HL-60 (cell line): Measurements from ENCODE around the gene PRDX6.

Source experiments
- DNase-seq, 2 experiments: peaks; one replicate each; pipeline ENCODE4 v3.0.0-alpha.2; 2010 to 2020; ENCODE audit warnings: low read depth in 1 of 2, low spot score in 1 of 2
- H3K27ac ChIP-seq: fragments of 250-450 bp; sonication (Bioruptor Pico); replicated peaks from 2 replicates; pipeline ENCODE4 v1.5.1; 2020; ENCODE audit warnings: mild to moderate bottlenecking, moderate library complexity
- H3K27me3 ChIP-seq: fragments of 250-450 bp; sonication (Bioruptor Pico); 2 replicates; pipeline ENCODE4 v1.5.1; 2021; ENCODE audit warnings: mild to moderate bottlenecking, moderate library complexity; ENCODE audit not compliant: insufficient read depth, poor library complexity, severe bottlenecking
- H3K4me3 ChIP-seq: replicated peaks from 2 replicates; pipeline ENCODE4 v1.5.1; 2011; ENCODE audit warnings: mild to moderate bottlenecking, control low read depth, low read length; ENCODE audit not compliant: insufficient read depth
- GABPA ChIP-seq: IDR thresholded peaks from 2 replicates; pipeline ENCODE4 v1.6.1; 2012; ENCODE audit warnings: low read depth
- POLR2AphosphoS5 ChIP-seq: IDR thresholded peaks from 2 replicates; pipeline ENCODE4 v1.6.1; 2012; ENCODE audit warnings: low read depth
- SPI1 ChIP-seq: IDR thresholded peaks from 2 replicates; pipeline ENCODE4 v1.6.1; 2012; ENCODE audit warnings: low read depth, mild to moderate bottlenecking, borderline replicate concordance
- TF ChIP-seq, protein P1 (sequence below): IDR thresholded peaks from 2 replicates; pipeline ENCODE4 v1.6.1; 2012; ENCODE audit warnings: low read depth; ENCODE audit not compliant: insufficient replicate concordance
- TF ChIP-seq, protein P2 (sequence below): IDR thresholded peaks from one replicate; pipeline ENCODE4 v1.5.1; 2011; ENCODE audit warnings: low read length, control low read depth, inconsistent platforms; ENCODE audit not compliant: insufficient read depth

Gene PRDX6

DNA sequence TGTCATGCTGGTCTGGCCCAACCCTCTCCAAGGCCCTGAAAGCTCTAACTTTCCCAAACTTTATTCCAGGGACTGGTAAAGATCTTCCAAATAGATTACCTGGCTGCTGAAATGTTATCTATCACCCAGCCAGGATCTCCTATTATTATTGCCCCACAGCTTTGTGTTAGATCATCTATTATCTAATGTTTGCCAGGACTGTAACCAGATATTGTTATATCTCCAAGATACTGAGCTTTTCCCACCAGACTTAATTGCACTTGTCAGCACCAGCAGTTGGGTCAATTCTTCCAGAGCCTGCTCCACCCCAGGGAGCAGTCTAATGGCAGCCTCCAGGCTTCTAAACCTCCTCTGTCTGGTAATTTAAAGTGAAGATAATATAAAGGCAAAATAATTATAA lies 59.1 kb downstream of the PRDX6 start:
- H3K27me3 ChIP-seq: no peaks in the 10 kb centered on the region
- no peak overlapping the region for H3K27ac ChIP-seq
- H3K4me3 ChIP-seq: no peak overlapping the region
- TF ChIP-seq POLR2AphosphoS5: no peak
- TF ChIP-seq GABPA: no peak
- TF ChIP-seq, protein P1, sequence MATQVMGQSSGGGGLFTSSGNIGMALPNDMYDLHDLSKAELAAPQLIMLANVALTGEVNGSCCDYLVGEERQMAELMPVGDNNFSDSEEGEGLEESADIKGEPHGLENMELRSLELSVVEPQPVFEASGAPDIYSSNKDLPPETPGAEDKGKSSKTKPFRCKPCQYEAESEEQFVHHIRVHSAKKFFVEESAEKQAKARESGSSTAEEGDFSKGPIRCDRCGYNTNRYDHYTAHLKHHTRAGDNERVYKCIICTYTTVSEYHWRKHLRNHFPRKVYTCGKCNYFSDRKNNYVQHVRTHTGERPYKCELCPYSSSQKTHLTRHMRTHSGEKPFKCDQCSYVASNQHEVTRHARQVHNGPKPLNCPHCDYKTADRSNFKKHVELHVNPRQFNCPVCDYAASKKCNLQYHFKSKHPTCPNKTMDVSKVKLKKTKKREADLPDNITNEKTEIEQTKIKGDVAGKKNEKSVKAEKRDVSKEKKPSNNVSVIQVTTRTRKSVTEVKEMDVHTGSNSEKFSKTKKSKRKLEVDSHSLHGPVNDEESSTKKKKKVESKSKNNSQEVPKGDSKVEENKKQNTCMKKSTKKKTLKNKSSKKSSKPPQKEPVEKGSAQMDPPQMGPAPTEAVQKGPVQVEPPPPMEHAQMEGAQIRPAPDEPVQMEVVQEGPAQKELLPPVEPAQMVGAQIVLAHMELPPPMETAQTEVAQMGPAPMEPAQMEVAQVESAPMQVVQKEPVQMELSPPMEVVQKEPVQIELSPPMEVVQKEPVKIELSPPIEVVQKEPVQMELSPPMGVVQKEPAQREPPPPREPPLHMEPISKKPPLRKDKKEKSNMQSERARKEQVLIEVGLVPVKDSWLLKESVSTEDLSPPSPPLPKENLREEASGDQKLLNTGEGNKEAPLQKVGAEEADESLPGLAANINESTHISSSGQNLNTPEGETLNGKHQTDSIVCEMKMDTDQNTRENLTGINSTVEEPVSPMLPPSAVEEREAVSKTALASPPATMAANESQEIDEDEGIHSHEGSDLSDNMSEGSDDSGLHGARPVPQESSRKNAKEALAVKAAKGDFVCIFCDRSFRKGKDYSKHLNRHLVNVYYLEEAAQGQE: no peak
- TF ChIP-seq, protein P2, sequence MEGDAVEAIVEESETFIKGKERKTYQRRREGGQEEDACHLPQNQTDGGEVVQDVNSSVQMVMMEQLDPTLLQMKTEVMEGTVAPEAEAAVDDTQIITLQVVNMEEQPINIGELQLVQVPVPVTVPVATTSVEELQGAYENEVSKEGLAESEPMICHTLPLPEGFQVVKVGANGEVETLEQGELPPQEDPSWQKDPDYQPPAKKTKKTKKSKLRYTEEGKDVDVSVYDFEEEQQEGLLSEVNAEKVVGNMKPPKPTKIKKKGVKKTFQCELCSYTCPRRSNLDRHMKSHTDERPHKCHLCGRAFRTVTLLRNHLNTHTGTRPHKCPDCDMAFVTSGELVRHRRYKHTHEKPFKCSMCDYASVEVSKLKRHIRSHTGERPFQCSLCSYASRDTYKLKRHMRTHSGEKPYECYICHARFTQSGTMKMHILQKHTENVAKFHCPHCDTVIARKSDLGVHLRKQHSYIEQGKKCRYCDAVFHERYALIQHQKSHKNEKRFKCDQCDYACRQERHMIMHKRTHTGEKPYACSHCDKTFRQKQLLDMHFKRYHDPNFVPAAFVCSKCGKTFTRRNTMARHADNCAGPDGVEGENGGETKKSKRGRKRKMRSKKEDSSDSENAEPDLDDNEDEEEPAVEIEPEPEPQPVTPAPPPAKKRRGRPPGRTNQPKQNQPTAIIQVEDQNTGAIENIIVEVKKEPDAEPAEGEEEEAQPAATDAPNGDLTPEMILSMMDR: no peak
- TF ChIP-seq SPI1: no peak
- DNase-seq: no peak
